SK-N-SH (cell line): ENCODE data around the gene ZBTB16. TPM values are rescaled to one million over a fixed set of nuclear protein-coding genes. Genes with fewer than 3 reads are reported as not detected.

Experiments
- CTCF ChIA-PET: fragments of 300-600, 350-600 bp; formaldehyde crosslinking; extraction: SDS; loops from one replicate; lab custom pipeline; 2021; lab: Yijun Ruan, JAX
- POLR2A ChIA-PET: fragments of 350-600 bp; sonication (Branson Sonifier 250); formaldehyde crosslinking; extraction: SDS; loops from one replicate; lab custom pipeline; 2020; ENCODE audit warnings: antibody characterized with exemption, inconsistent platforms; lab: Yijun Ruan, JAX
- DNase-seq: peaks from one replicate; pipeline ENCODE4 v3.0.0; 2012
- H2AFZ ChIP-seq: fragments of 200-600 bp; sonication (generic); 2 replicates; pipeline ENCODE4 v1.8.1; 2016; ENCODE audit warnings: antibody characterized with exemption, mild to moderate bottlenecking, low read depth
- H3F3A ChIP-seq: fragments of 200-600 bp; sonication (generic); replicated peaks from 2 replicates; pipeline ENCODE3; 2016; ENCODE audit warnings: antibody characterized with exemption, mild to moderate bottlenecking; ENCODE audit not compliant: insufficient read depth
- H3K27ac ChIP-seq, 2 experiments: fragments of 200-500 bp in 1 of 2; fragments of 200-600 bp in 1 of 2; sonication (Bioruptor generic) in 1 of 2; sonication (generic), shearing (Covaris generic) in 1 of 2; 2 replicates each; pipeline versions ENCODE4 v1.5.1 to v1.6.1; 2014 to 2016; ENCODE audit warnings: low read depth in 2 of 2, inconsistent platforms in 1 of 2, low read length in 1 of 2, mild to moderate bottlenecking in 1 of 2, mixed read lengths in 1 of 2
- H3K27me3 ChIP-seq: fragments of 200-600 bp; sonication (generic), shearing (Covaris generic); 2 replicates; pipeline ENCODE4 v1.6.1; 2016; ENCODE audit warnings: mixed run types; ENCODE audit not compliant: insufficient read depth
- H3K36me3 ChIP-seq, 2 experiments: fragments of 200-500 bp in 1 of 2; fragments of 200-600 bp in 1 of 2; sonication (Bioruptor generic) in 1 of 2; sonication (generic) in 1 of 2; replicated peaks in 1 of 2; 2 replicates each; pipeline versions ENCODE3 to v1.5.1; 2014 to 2016; ENCODE audit warnings: low read length in 1 of 2, mild to moderate bottlenecking in 1 of 2; ENCODE audit not compliant: insufficient read depth in 2 of 2, control insufficient read depth in 1 of 2
- H3K4me1 ChIP-seq, 2 experiments: fragments of 200-500 bp in 1 of 2; fragments of 200-600 bp in 1 of 2; sonication (Bioruptor generic) in 1 of 2; sonication (generic), shearing (Covaris generic) in 1 of 2; 2 replicates each; pipeline versions ENCODE4 v1.5.1 to v1.6.1; 2014 to 2016; ENCODE audit warnings: low read depth in 1 of 2, low read length in 1 of 2, mixed run types in 1 of 2; ENCODE audit not compliant: insufficient read depth in 2 of 2, control insufficient read depth in 1 of 2
- H3K4me2 ChIP-seq: fragments of 200-600 bp; sonication (generic), shearing (Covaris generic); 2 replicates; pipeline ENCODE4 v1.6.1; 2017; ENCODE audit warnings: mixed run types
- H3K4me3 ChIP-seq, 2 experiments: fragments of 200-500 bp in 1 of 2; fragments of 200-600 bp in 1 of 2; sonication (Bioruptor generic) in 1 of 2; sonication (generic), shearing (Covaris generic) in 1 of 2; 2 replicates each; pipeline versions ENCODE4 v1.5.1 to v1.8.1; 2014 to 2016; ENCODE audit warnings: low read depth in 2 of 2, inconsistent platforms in 1 of 2, low read length in 1 of 2, mild to moderate bottlenecking in 1 of 2, mixed read lengths in 1 of 2, moderate library complexity in 1 of 2
- H3K79me2 ChIP-seq: fragments of 200-600 bp; sonication (generic); 2 replicates; pipeline ENCODE4 v1.8.1; 2017; ENCODE audit warnings: mild to moderate bottlenecking; ENCODE audit not compliant: insufficient read depth
- H3K9ac ChIP-seq: fragments of 200-600 bp; sonication (generic); 2 replicates; pipeline ENCODE4 v1.6.1; 2017; ENCODE audit warnings: mixed run types
- H3K9me2 ChIP-seq: fragments of 200-600 bp; sonication (generic); 2 replicates; pipeline ENCODE4 v1.6.1; 2017; ENCODE audit warnings: mixed run types
- H3K9me3 ChIP-seq: fragments of 200-600 bp; sonication (generic); 2 replicates; pipeline ENCODE4 v1.6.1; 2017; ENCODE audit warnings: mixed run types, mild to moderate bottlenecking, moderate library complexity
- H4K20me1 ChIP-seq: fragments of 200-600 bp; sonication (generic); 2 replicates; pipeline ENCODE4 v1.6.1; 2017; ENCODE audit warnings: mild to moderate bottlenecking, mixed run types; ENCODE audit not compliant: insufficient read depth
- ELF1 ChIP-seq: IDR thresholded peaks from 2 replicates; pipeline ENCODE4 v1.4.0; 2012
- EP300 ChIP-seq, 2 experiments: IDR thresholded peaks; 2 replicates each; pipeline versions ENCODE4 v1.4.0 to v1.6.1; 2012; ENCODE audit warnings: borderline replicate concordance in 1 of 2, low read depth in 1 of 2, low read length in 1 of 2
- FOSL2 ChIP-seq: IDR thresholded peaks from 2 replicates; pipeline ENCODE4 v1.4.0; 2012; ENCODE audit warnings: low read depth, mild to moderate bottlenecking, moderate library complexity, borderline replicate concordance
- FOXM1 ChIP-seq: IDR thresholded peaks from 2 replicates; pipeline ENCODE4 v1.4.0; 2012; ENCODE audit warnings: low read depth, mild to moderate bottlenecking
- GATA2 ChIP-seq: sonication (generic); formaldehyde crosslinking; IDR thresholded peaks from 2 replicates; pipeline ENCODE4 v1.5.0; 2020; ENCODE audit warnings: mild to moderate bottlenecking, missing genetic modification reagents
- IRF3 ChIP-seq: fragments of 150-350 bp; IDR thresholded peaks from 2 replicates; pipeline ENCODE4 v1.6.1; 2016; ENCODE audit warnings: mild to moderate bottlenecking, low read depth, low read length
- JUND ChIP-seq: IDR thresholded peaks from 2 replicates; pipeline ENCODE4 v1.4.0; 2012
- MAX ChIP-seq: IDR thresholded peaks from 2 replicates; pipeline ENCODE4 v1.4.0; 2012; ENCODE audit warnings: low read depth
- MEF2A ChIP-seq: IDR thresholded peaks from 2 replicates; pipeline ENCODE4 v1.4.0; 2012; ENCODE audit warnings: low read depth, borderline replicate concordance
- MXI1 ChIP-seq: IDR thresholded peaks from 2 replicates; pipeline ENCODE4 v1.6.1; 2012; ENCODE audit warnings: mild to moderate bottlenecking, low read depth, low read length, improper control_type of control experiment
- NFIC ChIP-seq: IDR thresholded peaks from 2 replicates; pipeline ENCODE4 v1.4.0; 2012; ENCODE audit warnings: borderline replicate concordance
- POLR2AphosphoS5 ChIP-seq: IDR thresholded peaks from 2 replicates; pipeline ENCODE4 v1.6.1; 2012; ENCODE audit warnings: low read depth, low read length
- RAD21 ChIP-seq: IDR thresholded peaks from 2 replicates; pipeline ENCODE4 v1.6.1; 2012; ENCODE audit warnings: mild to moderate bottlenecking, low read length
- SMC3 ChIP-seq: IDR thresholded peaks from 2 replicates; pipeline ENCODE4 v1.6.1; 2012; ENCODE audit warnings: low read depth, low read length, improper control_type of control experiment
- TAF1 ChIP-seq: IDR thresholded peaks from 2 replicates; pipeline ENCODE4 v1.6.1; 2012; ENCODE audit warnings: low read depth, mild to moderate bottlenecking, low read length, moderate library complexity, borderline replicate concordance
- TEAD4 ChIP-seq: IDR thresholded peaks from 2 replicates; pipeline ENCODE4 v1.4.0; 2012; ENCODE audit warnings: mild to moderate bottlenecking, borderline replicate concordance; ENCODE audit not compliant: insufficient read depth
- USF1 ChIP-seq: IDR thresholded peaks from 2 replicates; pipeline ENCODE4 v1.4.0; 2012; ENCODE audit warnings: low read depth, borderline replicate concordance
- ZBTB33 ChIP-seq: IDR thresholded peaks from 2 replicates; pipeline ENCODE4 v1.4.0; 2012; ENCODE audit warnings: low read depth, borderline replicate concordance
- WGBS: methylation state at CpG from one replicate; pipeline ENCODE4 v1.1.6; 2017; ENCODE audit warnings: low lambda C conversion rate; 5-methylcytosine and 5-hydroxymethylcytosine counted together
- polyA plus RNA-seq, 3 experiments: library from polyadenylated mRNA; depleted of rRNA; stranded (reverse); fragments of >200 nt; gene quantifications; 2 replicates each; pipeline ENCODE4 v1.2.3, GENCODE V29; 2012

Gene ZBTB16
- polyA plus RNA-seq, 1 of the 3 experiments (the other 2 are of a cell fraction), result not detected

GRCh38 chr11:114163229-114163631, 103.7 kb downstream of the ZBTB16 start:
- TF ChIP-seq FOSL2 (0 out of 2 replicates have a peak, but pooled peaks have one; percentile 1), MEF2A (no peak)
- H3K9me2 ChIP-seq, result no peaks in the 10 kb centered on the region
- H3F3A ChIP-seq, result peaks cover 5% of the 10 kb centered on the region
- H3K27ac ChIP-seq, result no peak overlapping the region
- CTCF ChIA-PET, result interaction anchor here (1.2 to 7.8 kb wide), 5 partner anchors 17 to 267 kb away, joined by 3 to 47 read pairs (median 4); no protein-coding TSS in a partner anchor
- peaks cover 39 to 46% of the 10 kb centered on the region in 2 experiments for H3K4me1 ChIP-seq
- POLR2A ChIA-PET, result no interaction called here
- no peaks in the 10 kb centered on the region for H3K36me3 ChIP-seq
- H3K27me3 ChIP-seq, result peaks cover 54% of the 10 kb centered on the region
- H4K20me1 ChIP-seq, result peaks cover 36% of the 10 kb centered on the region
- peak overlapping the region; percentile 63; the same call in 1 of the 2 replicates for H3K4me2 ChIP-seq
- H3K79me2 ChIP-seq, result no peaks in the 10 kb centered on the region
- peak overlapping the region in 1 of 2 experiments; percentile 14; a peak in 2 of 4 replicates for H3K4me3 ChIP-seq
- no peak for DNase-seq
- no peaks in the 10 kb centered on the region for H3K9me3 ChIP-seq
- H3K9ac ChIP-seq, result no peak overlapping the region
- no peak overlapping the region; the same call in 1 of the 2 replicates for H2AFZ ChIP-seq
- 4% methylated on average over 7 of the region's 7 CpGs for WGBS

GRCh38 chr11:114163830-114164401, 104.4 kb downstream of the ZBTB16 start:
- peaks cover 39 to 46% of the 10 kb centered on the region in 2 experiments for H3K4me1 ChIP-seq
- H4K20me1 ChIP-seq, result peaks cover 38% of the 10 kb centered on the region
- H3F3A ChIP-seq, result peaks cover 5% of the 10 kb centered on the region
- no peaks in the 10 kb centered on the region for H3K9me3 ChIP-seq
- DNase-seq, result no peak
- no peaks in the 10 kb centered on the region for H3K9me2 ChIP-seq
- H2AFZ ChIP-seq, result no peak overlapping the region; the same call in 1 of the 2 replicates
- H3K9ac ChIP-seq, result no peak overlapping the region
- H3K27me3 ChIP-seq, result peaks cover 52% of the 10 kb centered on the region
- WGBS, result 7% methylated on average over 8 of the region's 9 CpGs
- ChIA-PET POLR2A (no interaction called here), CTCF (interaction anchor here (7.8 kb wide), 1 partner anchor 97 kb away, joined by 47 read pairs; no protein-coding TSS in a partner anchor)
- peak overlapping the region; percentile 63; the same call in 1 of the 2 replicates for H3K4me2 ChIP-seq
- no peaks in the 10 kb centered on the region for H3K79me2 ChIP-seq
- H3K4me3 ChIP-seq, result no peak overlapping the region
- H3K36me3 ChIP-seq, result no peaks in the 10 kb centered on the region
- no peak overlapping the region for H3K27ac ChIP-seq
- TF ChIP-seq USF1 (no peak), TEAD4 (no peak), IRF3 (no peak), POLR2AphosphoS5 (no peak), MAX (no peak), NFIC (no peak), MEF2A (no peak), ZBTB33 (no peak), ELF1 (no peak), GATA2 (no peak), RAD21 (no peak), EP300 (IDR thresholded peaks at IDR 0.05; ENCODE audit: borderline replicate concordance in 1 of 2, low read depth in 1 of 2, low read length in 1 of 2) (no peak), TAF1 (no peak), JUND (no peak), SMC3 (no peak), FOXM1 (no peak), MXI1 (no peak)
